GM23248 (cell line): ENCODE results near the gene TMEM37. TPM values are rescaled to one million over a fixed set of nuclear protein-coding genes. Genes with fewer than 3 reads are reported as not detected.

ENCODE experiments used
- DNase-seq: peaks from one replicate; pipeline ENCODE4 v3.0.0-alpha.2; 2015
- H2AFZ ChIP-seq: fragments of 200-600 bp; sonication (generic); 2 replicates; pipeline ENCODE4 v1.6.1; 2016; ENCODE audit warnings: antibody characterized with exemption
- H3F3A ChIP-seq: fragments of 200-600 bp; sonication (generic); 2 replicates; pipeline ENCODE4 v1.6.1; 2016; ENCODE audit warnings: mild to moderate bottlenecking, antibody characterized with exemption, mixed run types; ENCODE audit not compliant: insufficient read depth
- H3K27ac ChIP-seq: fragments of 200-600 bp; sonication (generic); 2 replicates; pipeline ENCODE4 v1.5.1; 2016; ENCODE audit warnings: mild to moderate bottlenecking
- H3K27me3 ChIP-seq: fragments of 200-600 bp; sonication (generic); replicated peaks from 2 replicates; pipeline ENCODE4 v1.6.1; 2016; ENCODE audit warnings: mild to moderate bottlenecking; ENCODE audit not compliant: insufficient read depth
- H3K36me3 ChIP-seq: fragments of 200-600 bp; sonication (generic); 2 replicates; pipeline ENCODE4 v1.6.1; 2016; ENCODE audit warnings: low read depth, mild to moderate bottlenecking
- H3K4me1 ChIP-seq: fragments of 200-600 bp; sonication (generic); 2 replicates; pipeline ENCODE4 v1.6.1; 2016; ENCODE audit warnings: mild to moderate bottlenecking; ENCODE audit not compliant: insufficient read depth
- H3K4me2 ChIP-seq: fragments of 200-600 bp; sonication (generic); one replicate; pipeline ENCODE4 v1.6.1; 2016; ENCODE audit warnings: mild to moderate bottlenecking; ENCODE audit not compliant: unreplicated experiment
- H3K4me3 ChIP-seq: fragments of 200-600 bp; sonication (generic); 2 replicates; pipeline ENCODE4 v1.5.1; 2016; ENCODE audit warnings: mild to moderate bottlenecking
- H3K79me2 ChIP-seq: fragments of 200-600 bp; sonication (generic); 2 replicates; pipeline ENCODE4 v1.6.1; 2016; ENCODE audit warnings: mild to moderate bottlenecking; ENCODE audit not compliant: insufficient read depth
- H3K9ac ChIP-seq: fragments of 200-600 bp; sonication (generic); 2 replicates; pipeline ENCODE4 v1.6.1; 2016; ENCODE audit warnings: mild to moderate bottlenecking
- H3K9me2 ChIP-seq: fragments of 200-600 bp; sonication (generic); 2 replicates; pipeline ENCODE4 v1.6.1; 2016; ENCODE audit warnings: mixed run types, mild to moderate bottlenecking, moderate library complexity; ENCODE audit not compliant: insufficient read depth
- H3K9me3 ChIP-seq: fragments of 200-600 bp; sonication (generic); one replicate; pipeline ENCODE4 v1.6.1; 2017; ENCODE audit warnings: low read depth
- H4K20me1 ChIP-seq: fragments of 200-600 bp; sonication (generic); 2 replicates; pipeline ENCODE4 v1.6.0; 2016; ENCODE audit not compliant: insufficient read depth
- EZH2 ChIP-seq: fragments of 200-600 bp; sonication (generic); IDR thresholded peaks from 2 replicates; pipeline ENCODE4 v1.6.1; 2018; ENCODE audit warnings: antibody characterized with exemption, mild to moderate bottlenecking; ENCODE audit not compliant: insufficient read depth, poor library complexity, severe bottlenecking
- EZH2phosphoT487 ChIP-seq: fragments of 200-600 bp; sonication (generic); IDR thresholded peaks from 2 replicates; pipeline ENCODE4 v1.6.1; 2018; ENCODE audit warnings: antibody characterized with exemption, moderate library complexity, mild to moderate bottlenecking, low read depth; ENCODE audit not compliant: insufficient read depth
- WGBS, 2 experiments: methylation state at CpG; one replicate each; pipeline ENCODE4 v1.1.6; 2015 to 2017; ENCODE audit warnings: low lambda C conversion rate in 2 of 2, low coverage in 1 of 2; ENCODE audit errors: missing lambda C conversion rate in 2 of 2; 5-methylcytosine and 5-hydroxymethylcytosine counted together
- in situ Hi-C: fragments of 300-500 bp; cut with MboI; formaldehyde crosslinking; loops from 2 replicates; pipeline ENCODE4 v1.15.0; 2020
- polyA plus RNA-seq: library from polyadenylated mRNA; unstranded; fragments of >200 nt; fragmentation: Nextera tagmentation; extraction: Ambion mirVana; gene quantifications from 2 replicates; pipeline ENCODE4 v1.2.1, GENCODE V29; 2016
- total RNA-seq: library from RNA; depleted of rRNA; stranded (reverse); fragments of >200 nt; shearing (Covaris generic); gene quantifications from 2 replicates; pipeline ENCODE4 v1.2.3, GENCODE V29; 2014

TMEM37 gene
- total and polyA plus RNA-seq, 2 experiments from 2014 or later = 0.53 TPM; not detected in 1

- H3K9me3 ChIP-seq = no peaks in the 10 kb centered on the region
- H3K9me2 ChIP-seq = no peaks in the 10 kb centered on the region
- peaks cover 37% of the 10 kb centered on the region for H3F3A ChIP-seq
- no peaks in the 10 kb centered on the region for H4K20me1 ChIP-seq
- TF ChIP-seq EZH2phosphoT487 (no peak), EZH2 (no peak)
- no peaks in the 10 kb centered on the region for H3K27me3 ChIP-seq
- in situ Hi-C loops = no loop called here
- H3K4me1 ChIP-seq = peaks cover 26% of the 10 kb centered on the region
- peak; percentile 87 for DNase-seq
- 43% methylated on average over 9 of the region's 9 CpGs for WGBS, 2 experiments
- peak overlapping the region; percentile 54 for H3K4me2 ChIP-seq
- peak overlapping the region; percentile 62 for H3K27ac ChIP-seq
- H2AFZ ChIP-seq = peak overlapping the region; percentile 29; the same call in 1 of the 2 replicates
- H3K79me2 ChIP-seq = no peaks in the 10 kb centered on the region
- H3K9ac ChIP-seq = no peak overlapping the region
- H3K36me3 ChIP-seq = no peaks in the 10 kb centered on the region
- H3K4me3 ChIP-seq = peak overlapping the region; percentile 19; the same call in 1 of the 2 replicates
Observed at GRCh38 chr2:119387381-119388129, 44.1 kb upstream of the TMEM37 start.

GRCh38 chr2:119389615-119390306 is 41.9 kb upstream of the TMEM37 start:
- Histone ChIP-seq H3F3A (peaks cover 37% of the 10 kb centered on the region), H3K4me2 (peak overlapping the region; percentile 53), H3K9me3 (no peaks in the 10 kb centered on the region), H4K20me1 (no peaks in the 10 kb centered on the region), H3K27me3 (no peaks in the 10 kb centered on the region), H3K4me1 (peaks cover 26% of the 10 kb centered on the region), H3K36me3 (no peaks in the 10 kb centered on the region), H2AFZ (no peak overlapping the region; the same call in 1 of the 2 replicates), H3K4me3 (peak overlapping the region; percentile 37), H3K9me2 (no peaks in the 10 kb centered on the region), H3K27ac (0 out of 2 replicates have a peak overlapping the region, but pooled peaks have one; percentile 1), H3K9ac (no peak overlapping the region), H3K79me2 (no peaks in the 10 kb centered on the region)
- DNase-seq = peak; percentile 76
- TF ChIP-seq EZH2 (no peak), EZH2phosphoT487 (no peak)
- in situ Hi-C loops = no loop called here
- 1 to 2% methylated on average over 5 of the region's 5 CpGs for WGBS, 2 experiments

- TF ChIP-seq EZH2phosphoT487 (no peak), EZH2 (no peak)
Observed at GRCh38 chr2:119393971-119394748, 37.5 kb upstream of the TMEM37 start.

GRCh38 chr2:119397196-119397595 is 34.5 kb upstream of the TMEM37 start:
- H3K4me3 ChIP-seq = no peak overlapping the region
- no peak overlapping the region for H3K27ac ChIP-seq
- no peaks in the 10 kb centered on the region for H3F3A ChIP-seq
- no peaks in the 10 kb centered on the region for H3K27me3 ChIP-seq
- H2AFZ ChIP-seq = no peak overlapping the region
- DNase-seq = no peak
- H3K4me2 ChIP-seq = no peak overlapping the region
- no peaks in the 10 kb centered on the region for H3K79me2 ChIP-seq
- H4K20me1 ChIP-seq = no peaks in the 10 kb centered on the region
- WGBS, 2 experiments = 72 to 76% methylated on average over 6 of the region's 6 CpGs
- H3K9me2 ChIP-seq = no peaks in the 10 kb centered on the region
- no peaks in the 10 kb centered on the region for H3K9me3 ChIP-seq
- in situ Hi-C loops = no loop called here
- H3K4me1 ChIP-seq = no peaks in the 10 kb centered on the region
- no peak overlapping the region for H3K9ac ChIP-seq
- TF ChIP-seq EZH2 = no peak
- TF ChIP-seq EZH2phosphoT487 = no peak
- H3K36me3 ChIP-seq = no peaks in the 10 kb centered on the region

More at GRCh38 chr2:119393971-119394748, 37.5 kb upstream of the TMEM37 start:
- Histone ChIP-seq H3F3A (peaks cover 15% of the 10 kb centered on the region; the same call in 1 of the 2 replicates), H3K4me2 (no peak overlapping the region), H3K9ac (no peak overlapping the region), H3K27ac (no peak overlapping the region), H3K27me3 (no peaks in the 10 kb centered on the region), H3K4me1 (peaks cover 12% of the 10 kb centered on the region), H4K20me1 (no peaks in the 10 kb centered on the region), H3K4me3 (no peak overlapping the region), H3K79me2 (no peaks in the 10 kb centered on the region), H3K9me3 (no peaks in the 10 kb centered on the region), H3K9me2 (no peaks in the 10 kb centered on the region), H3K36me3 (no peaks in the 10 kb centered on the region), H2AFZ (no peak overlapping the region)
- WGBS, 2 experiments = 90 to 92% methylated on average over 3 of the region's 3 CpGs
- no peak for DNase-seq
- in situ Hi-C loops = no loop called here
